Astrocyte of the spinal cord (primary cell): ENCODE results near the gene LRATD1.

Experiments used
- DNase-seq: peaks from one replicate; pipeline ENCODE4 v3.0.0; 2011; ENCODE audit warnings: low read depth, low spot score
- H3K4me3 ChIP-seq: 2 replicates; pipeline ENCODE4 v1.5.1; 2011; ENCODE audit warnings: low read depth, mild to moderate bottlenecking, low read length, moderate library complexity
- CTCF ChIP-seq: IDR thresholded peaks from 2 replicates; pipeline ENCODE4 v1.5.1; 2012; ENCODE audit warnings: low read depth, mild to moderate bottlenecking, low read length, inconsistent platforms
- in situ Hi-C: cut with HindIII; loops from 2 replicates; pipeline ENCODE4 v1.10.0; 2017; ENCODE audit warnings: low sequenced_read_pairs

LRATD1 gene

GRCh38 chr2:14631406-14632040 is 994 bp upstream of the LRATD1 start:
- no peak for TF ChIP-seq CTCF
- H3K4me3 ChIP-seq = no peak overlapping the region
- no peak for DNase-seq
- in situ Hi-C loops = no loop called here

GRCh38 chr2:14633061-14633460 is 544 bp downstream of the LRATD1 start:
- peak overlapping the region; percentile 55 for H3K4me3 ChIP-seq
- in situ Hi-C loops = no loop called here
- DNase-seq = no peak
- TF ChIP-seq CTCF = no peak

GRCh38 chr2:14633461-14634181 is 1.1 kb downstream of the LRATD1 start:
- no peak for TF ChIP-seq CTCF
- in situ Hi-C loops = no loop called here
- DNase-seq = no peak
- peak overlapping the region; percentile 55 for H3K4me3 ChIP-seq

GRCh38 chr2:14634182-14634488 is 1.6 kb downstream of the LRATD1 start:
- TF ChIP-seq CTCF = no peak
- peak overlapping the region; percentile 55 for H3K4me3 ChIP-seq
- in situ Hi-C loops = no loop called here
- no peak for DNase-seq

- peak; percentile 80 for DNase-seq
- TF ChIP-seq CTCF = peak; percentile 84
- in situ Hi-C loops = no loop called here
- peak overlapping the region; percentile 55 for H3K4me3 ChIP-seq
Measured at GRCh38 chr2:14634489-14635390, 2.2 kb downstream of the LRATD1 start.

GRCh38 chr2:14635391-14635871 is 2.9 kb downstream of the LRATD1 start:
- DNase-seq = peak; percentile 75
- peak; percentile 25 for TF ChIP-seq CTCF
- peak overlapping the region; percentile 55 for H3K4me3 ChIP-seq
- in situ Hi-C loops = no loop called here
